Liver (tissue), 9 donors: ENCODE results near the gene RXRB. TPM values are rescaled to one million over a fixed set of nuclear protein-coding genes. Genes with fewer than 3 reads are reported as not detected.

Experiments used
- DNase-seq: peaks from one replicate; pipeline ENCODE4 v3.0.0-alpha.2; 2017; ENCODE audit warnings: low spot score
- H3K27ac ChIP-seq, 2 donors: one replicate each; pipeline ENCODE4 v1.7.0; 2013; ENCODE audit warnings: inconsistent platforms in 2 of 2, low read length in 2 of 2, control low read depth in 1 of 2, low read depth in 1 of 2, mild to moderate bottlenecking in 1 of 2
- H3K27me3 ChIP-seq, 4 donors: one replicate each; pipeline versions ENCODE4 v1.6.1 to v1.7.0; 2013; ENCODE audit warnings: low read length in 3 of 4, inconsistent platforms in 1 of 4, mild to moderate bottlenecking in 1 of 4, moderate library complexity in 1 of 4; ENCODE audit not compliant: control insufficient read depth in 4 of 4, insufficient read depth in 4 of 4
- H3K36me3 ChIP-seq, 4 donors: one replicate each; pipeline versions ENCODE4 v1.6.1 to v1.7.0; 2013; ENCODE audit warnings: low read length in 3 of 4, mild to moderate bottlenecking in 3 of 4, low read depth in 1 of 4, moderate library complexity in 1 of 4; ENCODE audit not compliant: control insufficient read depth in 4 of 4, insufficient read depth in 3 of 4
- H3K4me1 ChIP-seq, 4 donors: one replicate each; pipeline versions ENCODE4 v1.6.1 to v1.7.0; 2013; ENCODE audit warnings: low read length in 3 of 4, mild to moderate bottlenecking in 3 of 4, moderate library complexity in 1 of 4; ENCODE audit not compliant: control insufficient read depth in 4 of 4, insufficient read depth in 4 of 4
- H3K4me3 ChIP-seq, 3 donors: one replicate each; pipeline versions ENCODE4 v1.6.1 to v1.7.0; 2013; ENCODE audit warnings: low read length in 3 of 3, control low read depth in 1 of 3, low read depth in 1 of 3, mild to moderate bottlenecking in 1 of 3
- H3K9ac ChIP-seq, 2 donors: one replicate each; pipeline ENCODE4 v1.7.0; 2013; ENCODE audit warnings: low read length in 2 of 2, mild to moderate bottlenecking in 2 of 2, moderate library complexity in 2 of 2, control low read depth in 1 of 2, low read depth in 1 of 2
- H3K9me3 ChIP-seq, 4 donors: one replicate each; pipeline versions ENCODE4 v1.6.1 to v1.7.0; 2013; ENCODE audit warnings: low read length in 3 of 4; ENCODE audit not compliant: control insufficient read depth in 4 of 4
- CTCF ChIP-seq: fragments of 150-350 bp; IDR thresholded peaks from 2 replicates; pipeline ENCODE4 v1.5.1; 2017; ENCODE audit warnings: improper control_type of control experiment, low read depth, low read length; ENCODE audit not compliant: missing input control
- EGR1 ChIP-seq, 2 donors: IDR thresholded peaks; 2 replicates each; pipeline ENCODE4 v1.6.1; 2016 to 2018; ENCODE audit warnings: antibody characterized with exemption in 2 of 2, low read depth in 2 of 2
- FOXA1 ChIP-seq: IDR thresholded peaks from 2 replicates; pipeline ENCODE4 v1.6.1; 2016; ENCODE audit warnings: antibody characterized with exemption
- FOXA2 ChIP-seq: IDR thresholded peaks from 2 replicates; pipeline ENCODE4 v1.6.1; 2016; ENCODE audit warnings: antibody characterized with exemption
- HNF4A ChIP-seq, 2 donors: conservative IDR thresholded peaks; 2 replicates each; pipeline ENCODE4 v1.6.1; 2016; ENCODE audit warnings: antibody characterized with exemption in 2 of 2, mild to moderate bottlenecking in 2 of 2
- JUND ChIP-seq, 2 donors: IDR thresholded peaks; 2 replicates each; pipeline ENCODE4 v1.6.1; 2016; ENCODE audit warnings: antibody characterized with exemption in 2 of 2
- NR2F2 ChIP-seq: IDR thresholded peaks from 2 replicates; pipeline ENCODE4 v1.6.1; 2016; ENCODE audit warnings: antibody characterized with exemption
- RAD21 ChIP-seq, 2 donors: IDR thresholded peaks; 2 replicates each; pipeline ENCODE4 v1.6.1; 2016; ENCODE audit warnings: antibody characterized with exemption in 2 of 2, mild to moderate bottlenecking in 2 of 2
- REST ChIP-seq: IDR thresholded peaks from 2 replicates; pipeline ENCODE4 v1.6.1; 2016; ENCODE audit warnings: antibody characterized with exemption, mild to moderate bottlenecking
- SP1 ChIP-seq: IDR thresholded peaks from 2 replicates; pipeline ENCODE4 v1.6.1; 2018; ENCODE audit warnings: antibody characterized with exemption, mild to moderate bottlenecking
- TAF1 ChIP-seq: conservative IDR thresholded peaks from 2 replicates; pipeline ENCODE4 v1.6.1; 2016; ENCODE audit warnings: antibody characterized with exemption, mild to moderate bottlenecking
- WGBS: extraction: QIAGEN DNeasy Blood & Tissue Kit; methylation state at CpG from one replicate; pipeline ENCODE4 v1.1.7; 2013; 5-methylcytosine and 5-hydroxymethylcytosine counted together
- polyA plus RNA-seq, 2 donors: library from polyadenylated mRNA; stranded (reverse) in 1 of 2; unstranded in 1 of 2; fragments of 200-250 nt in 1 of 2; fragments of >200 nt in 1 of 2; fragmentation: Nextera tagmentation in 1 of 2; extraction: Ambion mirVana in 1 of 2; gene quantifications; one replicate each; pipeline versions ENCODE4 v1.2.1 to v1.2.3, GENCODE V29; 2013 to 2015
- total RNA-seq, 2 donors: library from RNA; depleted of rRNA; stranded (reverse); fragments of >200 nt; gene quantifications; one replicate each; pipeline ENCODE4 v1.2.3, GENCODE V29; 2014
- TF ChIP-seq, protein P1 (sequence below): IDR thresholded peaks from 2 replicates; pipeline ENCODE4 v1.6.1; 2016; ENCODE audit warnings: antibody characterized with exemption
- TF ChIP-seq, protein P2 (sequence below): IDR thresholded peaks from 2 replicates; pipeline ENCODE4 v1.6.1; 2016; ENCODE audit warnings: antibody characterized with exemption
- TF ChIP-seq, protein P3 (sequence below): IDR thresholded peaks from 2 replicates; pipeline ENCODE4 v1.6.1; 2016; ENCODE audit warnings: antibody characterized with exemption
- donor health status: healthy.
- donor health status: healthy.
- donor health status: healthy.
- donor health status: healthy.
- donor health status: healthy.

RXRB gene
- total and polyA plus RNA-seq, 4 donors = 7.7 to 19.4 (median 11.7) TPM

DNA sequence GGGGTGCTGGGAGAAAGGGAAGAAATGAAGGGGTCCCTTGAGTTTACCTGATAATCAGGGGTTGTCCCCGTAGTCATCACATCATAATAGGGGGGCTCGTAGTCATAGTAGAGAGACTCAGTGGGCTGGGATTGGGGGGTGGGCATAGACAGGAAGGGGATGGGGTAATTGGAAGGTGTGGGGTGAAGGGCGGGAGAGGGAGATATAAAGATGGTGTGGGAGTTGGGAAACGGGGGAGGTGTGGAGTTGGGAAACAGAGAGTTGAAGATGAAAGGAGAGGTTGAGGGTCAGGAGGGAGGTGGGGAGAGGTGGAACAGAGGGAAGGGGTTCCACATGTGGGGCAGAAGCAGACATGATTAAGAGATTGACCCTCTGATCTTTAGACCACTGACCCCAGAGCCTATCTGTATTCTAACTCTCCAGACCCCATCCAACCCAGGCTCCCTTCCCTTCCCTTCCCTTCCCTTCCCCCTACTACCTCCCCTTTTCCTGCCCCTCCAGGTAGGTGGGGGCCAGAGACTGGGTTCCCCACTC is 14.7 kb downstream of the RXRB start:
- TF ChIP-seq JUND (IDR thresholded peaks at IDR 0.05) (no peak), NR2F2 (no peak), REST (no peak)
- Histone ChIP-seq H3K27me3 (no peaks in the 10 kb centered on the region), H3K4me1 (no peaks in the 10 kb centered on the region), H3K9ac (no peak overlapping the region), H3K27ac (no peak overlapping the region), H3K36me3 (no peaks in the 10 kb centered on the region), H3K4me3 (no peak overlapping the region), H3K9me3 (no peaks in the 10 kb centered on the region)
- DNase-seq = no peak
- WGBS = 90% methylated on average over 4 of the region's 4 CpGs

- H3K9me3 ChIP-seq = no peaks in the 10 kb centered on the region
- TF ChIP-seq HNF4A (conservative IDR thresholded peaks at IDR 0.05) (no peak), SP1 (no peak), CTCF (no peak), TAF1 (no peak), FOXA2 (no peak), REST (no peak), RAD21 (IDR thresholded peaks at IDR 0.05) (no peak), JUND (IDR thresholded peaks at IDR 0.05) (no peak), EGR1 (IDR thresholded peaks at IDR 0.05; ENCODE audit: low read depth in 2 of 2) (no peak), FOXA1 (no peak)
- TF ChIP-seq, protein P1, sequence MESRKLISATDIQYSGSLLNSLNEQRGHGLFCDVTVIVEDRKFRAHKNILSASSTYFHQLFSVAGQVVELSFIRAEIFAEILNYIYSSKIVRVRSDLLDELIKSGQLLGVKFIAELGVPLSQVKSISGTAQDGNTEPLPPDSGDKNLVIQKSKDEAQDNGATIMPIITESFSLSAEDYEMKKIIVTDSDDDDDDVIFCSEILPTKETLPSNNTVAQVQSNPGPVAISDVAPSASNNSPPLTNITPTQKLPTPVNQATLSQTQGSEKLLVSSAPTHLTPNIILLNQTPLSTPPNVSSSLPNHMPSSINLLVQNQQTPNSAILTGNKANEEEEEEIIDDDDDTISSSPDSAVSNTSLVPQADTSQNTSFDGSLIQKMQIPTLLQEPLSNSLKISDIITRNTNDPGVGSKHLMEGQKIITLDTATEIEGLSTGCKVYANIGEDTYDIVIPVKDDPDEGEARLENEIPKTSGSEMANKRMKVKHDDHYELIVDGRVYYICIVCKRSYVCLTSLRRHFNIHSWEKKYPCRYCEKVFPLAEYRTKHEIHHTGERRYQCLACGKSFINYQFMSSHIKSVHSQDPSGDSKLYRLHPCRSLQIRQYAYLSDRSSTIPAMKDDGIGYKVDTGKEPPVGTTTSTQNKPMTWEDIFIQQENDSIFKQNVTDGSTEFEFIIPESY = no peak
- TF ChIP-seq, protein P2, sequence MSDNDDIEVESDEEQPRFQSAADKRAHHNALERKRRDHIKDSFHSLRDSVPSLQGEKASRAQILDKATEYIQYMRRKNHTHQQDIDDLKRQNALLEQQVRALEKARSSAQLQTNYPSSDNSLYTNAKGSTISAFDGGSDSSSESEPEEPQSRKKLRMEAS = no peak
- TF ChIP-seq, protein P3, sequence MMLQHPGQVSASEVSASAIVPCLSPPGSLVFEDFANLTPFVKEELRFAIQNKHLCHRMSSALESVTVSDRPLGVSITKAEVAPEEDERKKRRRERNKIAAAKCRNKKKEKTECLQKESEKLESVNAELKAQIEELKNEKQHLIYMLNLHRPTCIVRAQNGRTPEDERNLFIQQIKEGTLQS = no peak
- 60% methylated on average over 9 of the region's 9 CpGs for WGBS
Observed at GRCh38 chr6:33185190-33185589, 15.3 kb downstream of the RXRB start.

More at GRCh38 chr6:33185190-33185589, 15.3 kb downstream of the RXRB start:
- Histone ChIP-seq H3K27me3 (no peaks in the 10 kb centered on the region), H3K9ac (no peak overlapping the region), H3K36me3 (no peaks in the 10 kb centered on the region), H3K27ac (no peak overlapping the region), H3K4me3 (no peak overlapping the region), H3K4me1 (no peaks in the 10 kb centered on the region)
- no peak for DNase-seq
